HFFc6 (cell line): Measurements from ENCODE around the gene TAF10. TPM values are rescaled to one million over a fixed set of nuclear protein-coding genes. Genes with fewer than 3 reads are reported as not detected.

Experiments
- DNase-seq: peaks from one replicate; pipeline ENCODE4 v3.0.0-alpha.2; 2018
- H3K27ac Mint-ChIP-seq: 2 replicates; pipeline ENCODE4 v1.8.0; 2020; ENCODE audit warnings: mild to moderate bottlenecking, mixed read lengths
- H3K27me3 Mint-ChIP-seq: 2 replicates; pipeline ENCODE4 v1.8.0; 2021; ENCODE audit warnings: mild to moderate bottlenecking, moderate library complexity, mixed read lengths; ENCODE audit not compliant: insufficient read depth
- H3K36me3 Mint-ChIP-seq: 2 replicates; pipeline ENCODE4 v1.8.0; 2021; ENCODE audit warnings: low read depth, mixed read lengths
- H3K4me1 Mint-ChIP-seq: 2 replicates; pipeline ENCODE4 v1.8.0; 2020; ENCODE audit warnings: low read depth, mixed read lengths
- H3K4me3 Mint-ChIP-seq: 2 replicates; pipeline ENCODE4 v1.8.0; 2020; ENCODE audit warnings: mild to moderate bottlenecking, moderate library complexity, mixed read lengths
- H3K9me3 Mint-ChIP-seq: 2 replicates; pipeline ENCODE4 v1.8.0; 2020; ENCODE audit warnings: mild to moderate bottlenecking, mixed read lengths
- total RNA-seq, 6 experiments: library from RNA; stranded (reverse); fragmentation: NEBNext Ultra II Directional; extraction: Animal tissue kit (Norgen Biotek cat#: 25700); gene quantifications; 2 replicates in 1 of 6; 3 replicates in 5 of 6; pipeline ENCODE4 v1.2.3, GENCODE V29; 2021
- TF ChIP-seq, protein P1 (sequence below): fragments of 200-600 bp; sonication (generic); IDR thresholded peaks from 2 replicates; pipeline ENCODE4 v1.5.0; 2021; ENCODE audit warnings: antibody characterized with exemption, mild to moderate bottlenecking

Gene TAF10
- total RNA-seq, 6 experiments from 2014 or later: 148 to 205 (median 192) TPM

- Mint-ChIP-seq H3K4me1 (no peaks in the 10 kb centered on the region; the same call in 1 of the 2 replicates), H3K36me3 (no peaks in the 10 kb centered on the region), H3K9me3 (no peaks in the 10 kb centered on the region), H3K4me3 (no peak overlapping the region), H3K27me3 (no peaks in the 10 kb centered on the region; the same call in 1 of the 2 replicates), H3K27ac (no peak overlapping the region)
- DNase-seq: no peak
- TF ChIP-seq, protein P1, sequence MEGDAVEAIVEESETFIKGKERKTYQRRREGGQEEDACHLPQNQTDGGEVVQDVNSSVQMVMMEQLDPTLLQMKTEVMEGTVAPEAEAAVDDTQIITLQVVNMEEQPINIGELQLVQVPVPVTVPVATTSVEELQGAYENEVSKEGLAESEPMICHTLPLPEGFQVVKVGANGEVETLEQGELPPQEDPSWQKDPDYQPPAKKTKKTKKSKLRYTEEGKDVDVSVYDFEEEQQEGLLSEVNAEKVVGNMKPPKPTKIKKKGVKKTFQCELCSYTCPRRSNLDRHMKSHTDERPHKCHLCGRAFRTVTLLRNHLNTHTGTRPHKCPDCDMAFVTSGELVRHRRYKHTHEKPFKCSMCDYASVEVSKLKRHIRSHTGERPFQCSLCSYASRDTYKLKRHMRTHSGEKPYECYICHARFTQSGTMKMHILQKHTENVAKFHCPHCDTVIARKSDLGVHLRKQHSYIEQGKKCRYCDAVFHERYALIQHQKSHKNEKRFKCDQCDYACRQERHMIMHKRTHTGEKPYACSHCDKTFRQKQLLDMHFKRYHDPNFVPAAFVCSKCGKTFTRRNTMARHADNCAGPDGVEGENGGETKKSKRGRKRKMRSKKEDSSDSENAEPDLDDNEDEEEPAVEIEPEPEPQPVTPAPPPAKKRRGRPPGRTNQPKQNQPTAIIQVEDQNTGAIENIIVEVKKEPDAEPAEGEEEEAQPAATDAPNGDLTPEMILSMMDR: no peak
Observed at GRCh38 chr11:6621711-6622211, 9.7 kb upstream of the TAF10 start.

DNA sequence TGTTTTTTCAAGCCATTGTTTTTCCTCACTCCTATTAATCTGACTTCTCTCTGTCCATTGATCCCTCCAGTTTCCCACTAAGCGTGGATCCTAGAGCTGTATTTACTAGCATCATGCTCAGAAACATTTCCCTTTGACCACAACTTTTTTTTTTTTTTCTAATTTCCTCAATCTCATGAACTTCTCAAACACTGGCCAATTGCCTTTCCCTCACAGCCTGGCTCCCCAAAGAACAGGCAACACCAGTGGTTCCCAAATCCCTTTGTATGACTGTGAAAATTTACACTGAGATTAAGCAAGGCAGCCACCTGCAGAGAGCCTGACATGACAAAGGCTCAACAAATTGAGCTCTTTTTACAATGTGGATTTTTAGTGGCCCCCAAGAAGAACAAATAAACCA is 8.6 kb upstream of the TAF10 start:
- Mint-ChIP-seq H3K4me1 (no peaks in the 10 kb centered on the region; the same call in 1 of the 2 replicates), H3K4me3 (no peak overlapping the region), H3K36me3 (peaks cover 9% of the 10 kb centered on the region), H3K9me3 (no peaks in the 10 kb centered on the region), H3K27me3 (no peaks in the 10 kb centered on the region), H3K27ac (no peak overlapping the region)
- TF ChIP-seq, protein P1: no peak
- DNase-seq: no peak

DNA sequence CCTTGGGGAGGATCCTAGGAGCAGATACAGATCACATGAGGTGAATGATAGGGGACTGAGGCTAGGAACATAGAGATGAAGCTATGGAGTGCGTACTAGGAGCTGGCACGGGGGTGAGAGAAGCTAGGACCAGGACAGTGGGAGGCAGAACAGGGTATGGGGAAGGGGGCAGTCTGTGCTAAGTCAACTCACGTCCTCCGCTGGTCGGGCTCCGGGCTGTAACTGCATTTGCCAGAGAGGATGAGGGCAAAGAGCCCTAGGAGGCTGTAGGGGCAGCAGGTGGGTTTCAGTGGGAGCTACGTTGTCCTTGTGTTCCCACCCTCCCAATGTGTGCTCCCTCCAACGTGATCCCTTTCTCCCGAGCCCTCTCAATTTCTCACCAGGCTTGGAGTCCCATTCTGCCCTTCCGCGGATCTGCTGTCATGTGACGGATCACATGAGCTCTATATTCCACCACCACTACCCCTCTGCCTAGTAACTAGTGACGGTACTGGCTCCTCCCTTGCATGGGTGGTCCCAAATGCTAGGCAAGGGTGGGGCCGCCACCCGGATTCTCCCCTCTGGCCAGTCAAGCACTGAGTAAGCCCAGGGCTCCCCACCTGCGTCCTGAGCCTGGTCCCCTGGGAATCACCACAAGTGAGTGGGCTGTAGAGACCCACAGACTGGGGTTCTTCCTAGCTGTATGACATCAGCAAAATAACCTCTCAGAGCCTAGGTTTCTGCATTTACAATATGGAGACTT is 7.2 kb upstream of the TAF10 start, which contains the start of gene TPP1:
TSS of gene TPP1 (minus strand) at position 419 of the 742 bp plus-strand sequence. CDS start at position 397, 22 bp downstream.
- peak; percentile 92 for DNase-seq
- Mint-ChIP-seq H3K4me1 (no peaks in the 10 kb centered on the region; the same call in 1 of the 2 replicates), H3K9me3 (no peaks in the 10 kb centered on the region), H3K27me3 (no peaks in the 10 kb centered on the region), H3K36me3 (peaks cover 15% of the 10 kb centered on the region), H3K4me3 (no peak within 1 kb of the TSS), H3K27ac (no peak within 1 kb of the TSS)
- TF ChIP-seq, protein P1: no peak

DNA sequence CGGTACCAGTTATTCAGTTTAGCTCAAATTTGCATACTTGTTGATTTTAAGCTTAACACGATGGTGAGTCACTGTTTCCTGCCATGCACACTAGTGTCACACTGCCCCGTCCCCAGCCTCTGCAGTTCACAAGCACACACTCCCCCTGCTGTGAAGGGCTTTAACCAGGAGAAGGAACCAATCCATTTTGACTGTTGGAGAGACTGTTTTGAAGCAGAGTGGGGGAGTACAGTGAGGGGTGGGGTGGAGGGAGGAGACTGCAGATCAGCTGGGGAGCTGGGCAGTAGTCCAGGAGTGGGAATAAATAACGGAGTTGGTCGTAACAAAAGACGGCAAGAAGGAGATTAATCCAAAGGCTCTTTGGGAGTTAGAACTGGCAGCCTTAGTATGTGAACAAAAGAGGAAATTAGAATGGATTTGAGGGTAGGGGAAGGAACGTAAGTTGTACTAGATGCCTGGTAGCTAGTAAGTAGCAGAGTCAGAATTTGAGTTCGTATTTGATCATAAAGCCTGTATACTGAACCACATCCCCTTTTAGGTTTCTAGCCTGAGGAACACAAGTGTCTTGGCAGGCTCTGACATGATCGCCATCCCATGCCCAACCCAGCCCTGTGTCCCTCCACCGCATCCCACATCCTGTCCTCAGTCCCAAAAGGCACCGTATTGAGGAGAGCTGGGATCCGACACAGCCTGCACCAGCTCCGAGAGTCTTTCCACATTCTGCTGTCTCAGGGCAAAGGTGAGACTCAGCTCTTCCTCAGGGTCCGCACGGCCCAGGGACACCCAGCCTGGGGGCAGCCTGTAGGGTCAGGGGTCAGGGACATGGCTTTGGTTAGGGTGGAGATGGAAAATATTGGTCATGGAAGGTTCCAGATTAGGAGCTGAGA is 6.3 kb upstream of the TAF10 start:
- H3K4me1 Mint-ChIP-seq: no peaks in the 10 kb centered on the region; the same call in 1 of the 2 replicates
- H3K9me3 Mint-ChIP-seq: no peaks in the 10 kb centered on the region
- TF ChIP-seq, protein P1: peak; percentile 29
- no peaks in the 10 kb centered on the region for H3K27me3 Mint-ChIP-seq
- DNase-seq: peak; percentile 71
- H3K4me3 Mint-ChIP-seq: no peak overlapping the region
- peaks cover 15% of the 10 kb centered on the region for H3K36me3 Mint-ChIP-seq
- H3K27ac Mint-ChIP-seq: no peak overlapping the region

DNA sequence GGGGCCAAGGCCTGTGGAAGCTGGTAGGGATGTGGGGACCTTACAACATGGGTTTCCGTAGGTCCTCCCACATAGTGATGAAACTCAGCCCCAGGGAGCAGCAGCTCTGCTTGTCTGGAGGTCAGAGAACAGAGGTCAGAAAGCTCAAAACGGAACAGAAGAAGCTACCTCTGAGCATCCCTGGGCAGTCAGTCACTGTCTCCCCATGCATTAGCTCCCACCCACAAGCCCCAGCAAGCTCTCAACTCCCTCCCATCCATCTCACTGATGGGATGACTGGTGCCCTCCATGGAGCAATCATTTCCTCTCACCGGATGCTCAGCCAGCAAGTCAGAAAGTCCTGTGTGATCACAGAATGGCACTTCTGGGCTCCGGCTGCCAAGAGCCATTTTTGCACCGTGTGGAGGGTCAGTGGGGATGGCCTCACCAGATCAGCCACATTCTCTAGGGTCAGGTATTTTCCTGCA is 5.3 kb upstream of the TAF10 start:
- Mint-ChIP-seq H3K27ac (no peak overlapping the region), H3K36me3 (peaks cover 15% of the 10 kb centered on the region), H3K27me3 (no peaks in the 10 kb centered on the region), H3K4me1 (no peaks in the 10 kb centered on the region; the same call in 1 of the 2 replicates), H3K4me3 (no peak overlapping the region; the same call in 1 of the 2 replicates), H3K9me3 (no peaks in the 10 kb centered on the region)
- TF ChIP-seq, protein P1: no peak
- DNase-seq: no peak
